HG03095 (cell line): ENCODE data around the gene SYT6.
A peak's percentile ranks its signal among the peaks of the same experiment; 100 is the strongest.

Experiments used
- ATAC-seq: cut with Tn5 transposase; IDR thresholded peaks from one replicate; pipeline ENCODE4 v1.9.1; 2021; ENCODE audit warnings: moderate library complexity; ENCODE audit not compliant: unreplicated experiment

The SYT6 gene

GRCh38 chr1:114155706-114156105 lies 2.0 kb upstream of the SYT6 start:
- no peak for ATAC-seq

- no peak for ATAC-seq
Measured at GRCh38 chr1:114154963-114155322, 1.3 kb upstream of the SYT6 start.

GRCh38 chr1:114154146-114154962 lies 685 bp upstream of the SYT6 start:
- ATAC-seq = no peak

- ATAC-seq = no peak
Measured at GRCh38 chr1:114152508-114153260, 985 bp downstream of the SYT6 start.

GRCh38 chr1:114152089-114152507 lies 1.6 kb downstream of the SYT6 start:
- ATAC-seq = no peak

GRCh38 chr1:114150016-114150415 lies 3.7 kb downstream of the SYT6 start:
- no peak for ATAC-seq

- no peak for ATAC-seq
Measured at GRCh38 chr1:114149211-114149610, 4.5 kb downstream of the SYT6 start.

GRCh38 chr1:114145504-114146151 lies 8.0 kb downstream of the SYT6 start:
- ATAC-seq = no peak

GRCh38 chr1:114144016-114144415 lies 9.7 kb downstream of the SYT6 start:
- no peak for ATAC-seq

- ATAC-seq = no peak
Measured at GRCh38 chr1:114139540-114139939, 14.1 kb downstream of the SYT6 start.

GRCh38 chr1:114137497-114137896 lies 16.2 kb downstream of the SYT6 start:
- no peak for ATAC-seq

GRCh38 chr1:114135786-114136185 lies 17.9 kb downstream of the SYT6 start:
- ATAC-seq = no peak

- no peak for ATAC-seq
Measured at GRCh38 chr1:114134518-114134917, 19.2 kb downstream of the SYT6 start.

- no peak for ATAC-seq
Measured at GRCh38 chr1:114133129-114133528, 20.5 kb downstream of the SYT6 start.

GRCh38 chr1:114131526-114132220 lies 22.0 kb downstream of the SYT6 start:
- ATAC-seq = no peak

GRCh38 chr1:114130846-114131525 lies 22.7 kb downstream of the SYT6 start:
- ATAC-seq = no peak

GRCh38 chr1:114130213-114130612 lies 23.5 kb downstream of the SYT6 start:
- ATAC-seq = no peak

- ATAC-seq = no peak
Measured at GRCh38 chr1:114128293-114128692, 25.4 kb downstream of the SYT6 start.

GRCh38 chr1:114126261-114127095 lies 27.2 kb downstream of the SYT6 start:
- peak; percentile 58 for ATAC-seq

- no peak for ATAC-seq
Measured at GRCh38 chr1:114124644-114125043, 29.0 kb downstream of the SYT6 start.
